ENCODE data around the gene BFSP1. TPM values are rescaled to one million over a fixed set of nuclear protein-coding genes. Genes with fewer than 3 reads are reported as not detected.

BFSP1 gene
- total RNA-seq (2021) (6.1 and 7.4 TPM in 2 replicates), Bru-seq, nascent RNA (percentile 47 among the genes with signal in this experiment), BruChase-seq, experiment 1, labeled RNA remaining after a 2-hour chase (percentile 43 among the genes with signal in this experiment), BruChase-seq, experiment 2, labeled RNA remaining after a 6-hour chase (percentile 40 among the genes with signal in this experiment)
- long read RNA-seq, transcript BFSP1-202 (8 exons, 2,207 nt): major isoform, 17 of 21 reads
- long read RNA-seq, partial matches to known transcripts: 0 of 21 reads
- long read RNA-seq, other reads (novel, unspliced or antisense): 4 of 21 reads

DNA sequence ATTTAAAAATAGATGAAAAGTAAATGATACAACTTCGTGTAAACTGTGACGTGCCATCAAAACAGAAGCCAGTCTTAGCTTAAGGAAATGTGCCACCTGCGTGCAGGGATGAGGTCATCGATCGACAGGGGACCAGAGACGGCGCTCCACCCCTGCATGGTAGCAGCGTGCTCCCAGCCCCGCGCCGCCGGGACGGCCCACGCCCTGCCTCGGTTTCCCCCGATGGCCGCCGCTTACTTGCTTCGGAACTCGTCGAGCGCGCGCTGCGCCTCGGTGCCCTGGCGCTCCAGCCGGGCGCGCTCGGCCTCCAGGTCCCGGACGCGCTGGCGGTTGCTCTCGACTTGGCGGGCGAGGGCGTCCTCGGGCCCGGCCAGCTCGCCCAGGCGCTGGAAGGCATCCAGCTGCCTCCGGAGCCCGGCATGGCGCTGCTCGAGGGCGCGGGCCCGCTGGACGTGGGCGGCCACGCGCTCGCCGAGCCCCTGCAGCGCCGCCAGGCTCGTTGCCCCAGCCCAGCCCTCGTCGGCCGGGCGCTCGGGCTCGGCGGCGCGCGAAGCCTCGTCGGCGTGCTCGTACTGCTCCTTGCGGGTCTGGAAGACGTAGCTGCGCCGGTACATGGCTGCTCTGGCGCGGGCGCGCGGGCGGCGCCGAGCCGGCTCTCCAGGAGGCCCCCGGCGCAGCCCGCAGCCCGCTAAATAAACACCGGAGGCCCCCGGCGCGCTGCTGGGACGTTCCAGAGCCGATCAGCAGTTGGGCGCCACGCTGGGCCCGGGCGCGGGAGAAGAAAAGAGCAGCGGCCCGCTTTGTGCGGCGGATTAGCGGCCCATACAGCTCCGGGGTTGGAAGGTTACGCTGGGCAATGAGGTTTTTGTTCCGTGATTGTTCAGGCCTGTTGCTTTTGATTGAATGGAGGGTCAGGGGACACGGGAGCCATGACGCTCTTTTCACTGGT lies at the start of gene BFSP1:
Gene BFSP1, minus strand, starts transcription at position 664 of the 949 bp plus-strand sequence. Its CDS starts 50 bp downstream, at position 614.
- ChIA-PET CTCF (interaction anchor here (0.7 kb wide), 1 partner anchor 148 kb away, joined by 20 read pairs; no protein-coding TSS in a partner anchor), POLR2A (ENCODE audit: low non-redundant PET) (no interaction called here)
- peak; percentile 79 for DNase-seq (ENCODE audit: low spot score)
- no peaks in the 10 kb centered on the region for H3K9me3 ChIP-seq (ENCODE audit: low read depth, low read length, poor library complexity, severe bottlenecking)
- no peaks in the 10 kb centered on the region for H3K36me3 ChIP-seq (ENCODE audit: insufficient read depth, low read length, poor library complexity, severe bottlenecking)
- intact Hi-C loops (cut with micrococcal nuclease; ENCODE audit: unreplicated experiment): loop anchor here (5.0 to 10.0 kb wide), 4 partner anchors 154 to 729 kb away; partner anchors contain the start of genes MGME1, RRBP1 and SNX5
- H3K27ac ChIP-seq (ENCODE audit: low read depth, low read length, poor library complexity, severe bottlenecking): peak within 1 kb of the TSS; percentile 88
- peak within 1 kb of the TSS; percentile 57 for H3K4me3 ChIP-seq (ENCODE audit: low read depth, low read length, poor library complexity, severe bottlenecking)
- TF ChIP-seq EZH2 (IDR thresholded peaks at IDR 0.05; ENCODE audit: borderline replicate concordance, low read depth, low read length, poor library complexity, severe bottlenecking): no peak
- TF ChIP-seq, protein P1, sequence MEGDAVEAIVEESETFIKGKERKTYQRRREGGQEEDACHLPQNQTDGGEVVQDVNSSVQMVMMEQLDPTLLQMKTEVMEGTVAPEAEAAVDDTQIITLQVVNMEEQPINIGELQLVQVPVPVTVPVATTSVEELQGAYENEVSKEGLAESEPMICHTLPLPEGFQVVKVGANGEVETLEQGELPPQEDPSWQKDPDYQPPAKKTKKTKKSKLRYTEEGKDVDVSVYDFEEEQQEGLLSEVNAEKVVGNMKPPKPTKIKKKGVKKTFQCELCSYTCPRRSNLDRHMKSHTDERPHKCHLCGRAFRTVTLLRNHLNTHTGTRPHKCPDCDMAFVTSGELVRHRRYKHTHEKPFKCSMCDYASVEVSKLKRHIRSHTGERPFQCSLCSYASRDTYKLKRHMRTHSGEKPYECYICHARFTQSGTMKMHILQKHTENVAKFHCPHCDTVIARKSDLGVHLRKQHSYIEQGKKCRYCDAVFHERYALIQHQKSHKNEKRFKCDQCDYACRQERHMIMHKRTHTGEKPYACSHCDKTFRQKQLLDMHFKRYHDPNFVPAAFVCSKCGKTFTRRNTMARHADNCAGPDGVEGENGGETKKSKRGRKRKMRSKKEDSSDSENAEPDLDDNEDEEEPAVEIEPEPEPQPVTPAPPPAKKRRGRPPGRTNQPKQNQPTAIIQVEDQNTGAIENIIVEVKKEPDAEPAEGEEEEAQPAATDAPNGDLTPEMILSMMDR (conservative IDR thresholded peaks at IDR 0.05; ENCODE audit: low read depth, low read length): no peak
- no TSS peak for BruUV-seq (replicated peaks)
- peaks cover 23% of the 10 kb centered on the region for H3K4me1 ChIP-seq (ENCODE audit: insufficient read depth, low read length, poor library complexity, severe bottlenecking)
- H3K27me3 ChIP-seq (replicated peaks; ENCODE audit: insufficient read depth, low read depth, low read length, poor library complexity): no peaks in the 10 kb centered on the region

DNA sequence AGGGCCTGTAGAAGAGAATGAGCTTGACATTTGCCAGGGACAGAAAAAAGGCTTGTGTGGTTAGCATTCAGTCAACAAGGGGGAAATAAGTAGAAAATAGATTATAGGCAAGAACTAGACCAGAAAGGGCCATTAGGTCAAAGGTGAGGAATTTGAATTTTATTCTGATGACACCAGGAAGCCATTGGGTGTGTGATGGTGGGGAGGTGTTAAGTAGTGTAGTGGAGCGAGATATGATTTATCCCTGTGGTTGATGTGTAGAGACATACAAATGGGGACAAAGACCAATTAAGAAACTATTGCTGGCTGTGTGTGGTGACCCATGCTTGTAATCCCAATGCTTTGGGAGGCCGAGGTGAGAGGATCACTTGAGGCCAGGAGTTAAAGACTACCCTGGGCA lies 49.7 kb upstream of the BFSP1 start:
- no peak for DNase-seq (ENCODE audit: low spot score)
- Histone ChIP-seq H3K4me1 (ENCODE audit: insufficient read depth, low read length, poor library complexity, severe bottlenecking) (no peaks in the 10 kb centered on the region), H3K4me3 (ENCODE audit: low read depth, low read length, poor library complexity, severe bottlenecking) (no peak overlapping the region), H3K36me3 (ENCODE audit: insufficient read depth, low read length, poor library complexity, severe bottlenecking) (no peaks in the 10 kb centered on the region), H3K9me3 (ENCODE audit: low read depth, low read length, poor library complexity, severe bottlenecking) (no peaks in the 10 kb centered on the region), H3K27ac (ENCODE audit: low read depth, low read length, poor library complexity, severe bottlenecking) (no peak overlapping the region), H3K27me3 (replicated peaks; ENCODE audit: insufficient read depth, low read depth, low read length, poor library complexity) (no peaks in the 10 kb centered on the region)
- POLR2A ChIA-PET (ENCODE audit: low non-redundant PET): no interaction called here
- BruUV-seq (replicated peaks): no TSS peak
- intact Hi-C loops (cut with micrococcal nuclease; ENCODE audit: unreplicated experiment): no loop called here
- TF ChIP-seq, protein P1 (conservative IDR thresholded peaks at IDR 0.05; ENCODE audit: low read depth, low read length): no peak
- TF ChIP-seq EZH2 (IDR thresholded peaks at IDR 0.05; ENCODE audit: borderline replicate concordance, low read depth, low read length, poor library complexity, severe bottlenecking): no peak
- CTCF ChIA-PET: no interaction called here

DNA sequence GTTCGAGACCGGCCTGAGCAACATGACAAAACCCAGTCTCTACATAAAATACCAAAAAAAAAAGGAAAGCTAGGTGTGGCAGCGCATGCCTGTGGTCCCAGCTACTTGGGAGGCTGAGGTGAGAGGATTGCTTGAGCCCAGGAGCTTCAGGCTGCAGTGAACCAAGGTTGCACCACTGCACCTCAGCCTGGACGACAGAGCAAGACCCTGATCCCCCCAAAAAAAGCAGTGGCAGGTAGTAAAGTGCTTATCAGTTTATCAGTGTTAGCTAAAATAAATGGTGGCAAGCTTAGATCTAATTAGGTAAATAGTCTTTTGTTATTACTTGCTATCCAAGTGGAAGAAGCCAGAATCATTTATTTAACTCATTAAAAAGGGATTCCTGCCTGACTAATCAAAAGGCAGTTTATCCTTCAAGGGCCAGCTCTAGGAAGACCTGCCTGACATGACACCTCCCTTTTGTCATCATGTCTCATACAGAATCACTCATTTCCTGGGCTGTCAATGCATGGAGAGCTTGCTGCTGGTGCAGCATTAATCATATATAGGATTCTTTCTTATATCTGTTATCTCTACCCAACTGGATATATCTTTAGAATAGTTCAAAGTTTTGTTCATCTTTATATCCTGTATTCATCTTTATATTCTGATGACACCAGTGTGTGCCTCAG lies 48.3 kb upstream of the BFSP1 start:
- ChIA-PET POLR2A (ENCODE audit: low non-redundant PET) (no interaction called here), CTCF (no interaction called here)
- no peak overlapping the region for H3K4me3 ChIP-seq (ENCODE audit: low read depth, low read length, poor library complexity, severe bottlenecking)
- BruUV-seq (replicated peaks): no TSS peak
- no peaks in the 10 kb centered on the region for H3K36me3 ChIP-seq (ENCODE audit: insufficient read depth, low read length, poor library complexity, severe bottlenecking)
- H3K4me1 ChIP-seq (ENCODE audit: insufficient read depth, low read length, poor library complexity, severe bottlenecking): no peaks in the 10 kb centered on the region
- TF ChIP-seq EZH2 (IDR thresholded peaks at IDR 0.05; ENCODE audit: borderline replicate concordance, low read depth, low read length, poor library complexity, severe bottlenecking): no peak
- TF ChIP-seq, protein P1 (conservative IDR thresholded peaks at IDR 0.05; ENCODE audit: low read depth, low read length): no peak
- no peak for DNase-seq (ENCODE audit: low spot score)
- H3K9me3 ChIP-seq (ENCODE audit: low read depth, low read length, poor library complexity, severe bottlenecking): no peaks in the 10 kb centered on the region
- intact Hi-C loops (cut with micrococcal nuclease; ENCODE audit: unreplicated experiment): no loop called here
- no peaks in the 10 kb centered on the region for H3K27me3 ChIP-seq (replicated peaks; ENCODE audit: insufficient read depth, low read depth, low read length, poor library complexity)
- no peak overlapping the region for H3K27ac ChIP-seq (ENCODE audit: low read depth, low read length, poor library complexity, severe bottlenecking)

Measured in A673 (cell line).